Smooth muscle cell (in vitro differentiated cells): ENCODE measurements around the gene TMEM165. TPM values are rescaled to one million over a fixed set of nuclear protein-coding genes. Genes with fewer than 3 reads are reported as not detected.

Experiments used
- DNase-seq: peaks from one replicate; lab custom pipeline; 2025; ENCODE audit not compliant: unreplicated experiment; lab: John Stamatoyannopoulos, UW
- H2AFZ ChIP-seq: fragments of 200-600 bp; sonication (generic); 2 replicates; pipeline ENCODE4 v1.6.0; 2016; ENCODE audit warnings: antibody characterized with exemption, low read depth, mild to moderate bottlenecking
- H3F3A ChIP-seq: fragments of 200-600 bp; sonication (generic); 2 replicates; pipeline ENCODE4 v1.6.0; 2017; ENCODE audit warnings: antibody characterized with exemption, low read depth
- H3K27ac ChIP-seq: fragments of 200-600 bp; sonication (generic); 2 replicates; pipeline ENCODE4 v1.5.1; 2016; ENCODE audit warnings: low read depth, mild to moderate bottlenecking
- H3K27me3 ChIP-seq: fragments of 200-600 bp; sonication (generic); 2 replicates; pipeline ENCODE4 v1.6.1; 2016; ENCODE audit warnings: low read depth, mild to moderate bottlenecking
- H3K36me3 ChIP-seq: fragments of 200-600 bp; sonication (generic); 2 replicates; pipeline ENCODE4 v1.5.1; 2016; ENCODE audit warnings: low read depth
- H3K4me1 ChIP-seq: fragments of 200-600 bp; sonication (generic); 2 replicates; pipeline ENCODE4 v1.5.1; 2016; ENCODE audit warnings: low read depth
- H3K4me2 ChIP-seq: fragments of 200-600 bp; sonication (generic); 2 replicates; pipeline ENCODE4 v1.6.0; 2016; ENCODE audit warnings: mild to moderate bottlenecking
- H3K4me3 ChIP-seq: fragments of 200-600 bp; sonication (generic); 2 replicates; pipeline ENCODE4 v1.5.1; 2016; ENCODE audit warnings: mild to moderate bottlenecking
- H3K79me2 ChIP-seq: fragments of 200-600 bp; sonication (generic); 2 replicates; pipeline ENCODE4 v1.6.0; 2016; ENCODE audit warnings: low read depth, mild to moderate bottlenecking
- H3K9ac ChIP-seq: fragments of 200-600 bp; sonication (generic); 2 replicates; pipeline ENCODE4 v1.6.0; 2016; ENCODE audit warnings: low read depth
- H3K9me3 ChIP-seq: fragments of 200-600 bp; sonication (generic); replicated peaks from 2 replicates; pipeline ENCODE4 v1.5.1; 2016; ENCODE audit warnings: low read depth
- H4K20me1 ChIP-seq: fragments of 200-600 bp; sonication (generic); 2 replicates; pipeline ENCODE4 v1.6.0; 2016; ENCODE audit warnings: low read depth
- WGBS: methylation state at CpG from one replicate; pipeline ENCODE4 v1.1.7; 2016; ENCODE audit warnings: low lambda C conversion rate; 5-methylcytosine and 5-hydroxymethylcytosine counted together
- polyA plus RNA-seq: library from polyadenylated mRNA; unstranded; fragments of >200 nt; fragmentation: Nextera tagmentation; extraction: Ambion mirVana; gene quantifications from 2 replicates; pipeline ENCODE4 v1.2.1, GENCODE V29; 2016
- total RNA-seq: library from RNA; depleted of rRNA; stranded (reverse); fragments of >200 nt; gene quantifications from 2 replicates; pipeline ENCODE4 v1.2.3, GENCODE V29; 2014
- TF ChIP-seq, protein P1 (sequence below): fragments of 200-600 bp; sonication (generic); IDR thresholded peaks from 2 replicates; pipeline ENCODE4 v1.5.1; 2017; ENCODE audit warnings: borderline replicate concordance, mild to moderate bottlenecking, antibody characterized with exemption; ENCODE audit not compliant: insufficient read depth, poor library complexity, severe bottlenecking

TMEM165 gene
- total and polyA plus RNA-seq, 2 experiments from 2014 or later = 167 to 235 TPM

GRCh38 chr4:55373461-55373860 lies 22.3 kb upstream of the TMEM165 start:
- Histone ChIP-seq H3K79me2 (no peaks in the 10 kb centered on the region), H3K4me2 (no peak overlapping the region)
- TF ChIP-seq, protein P1, sequence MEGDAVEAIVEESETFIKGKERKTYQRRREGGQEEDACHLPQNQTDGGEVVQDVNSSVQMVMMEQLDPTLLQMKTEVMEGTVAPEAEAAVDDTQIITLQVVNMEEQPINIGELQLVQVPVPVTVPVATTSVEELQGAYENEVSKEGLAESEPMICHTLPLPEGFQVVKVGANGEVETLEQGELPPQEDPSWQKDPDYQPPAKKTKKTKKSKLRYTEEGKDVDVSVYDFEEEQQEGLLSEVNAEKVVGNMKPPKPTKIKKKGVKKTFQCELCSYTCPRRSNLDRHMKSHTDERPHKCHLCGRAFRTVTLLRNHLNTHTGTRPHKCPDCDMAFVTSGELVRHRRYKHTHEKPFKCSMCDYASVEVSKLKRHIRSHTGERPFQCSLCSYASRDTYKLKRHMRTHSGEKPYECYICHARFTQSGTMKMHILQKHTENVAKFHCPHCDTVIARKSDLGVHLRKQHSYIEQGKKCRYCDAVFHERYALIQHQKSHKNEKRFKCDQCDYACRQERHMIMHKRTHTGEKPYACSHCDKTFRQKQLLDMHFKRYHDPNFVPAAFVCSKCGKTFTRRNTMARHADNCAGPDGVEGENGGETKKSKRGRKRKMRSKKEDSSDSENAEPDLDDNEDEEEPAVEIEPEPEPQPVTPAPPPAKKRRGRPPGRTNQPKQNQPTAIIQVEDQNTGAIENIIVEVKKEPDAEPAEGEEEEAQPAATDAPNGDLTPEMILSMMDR = no peak

DNA sequence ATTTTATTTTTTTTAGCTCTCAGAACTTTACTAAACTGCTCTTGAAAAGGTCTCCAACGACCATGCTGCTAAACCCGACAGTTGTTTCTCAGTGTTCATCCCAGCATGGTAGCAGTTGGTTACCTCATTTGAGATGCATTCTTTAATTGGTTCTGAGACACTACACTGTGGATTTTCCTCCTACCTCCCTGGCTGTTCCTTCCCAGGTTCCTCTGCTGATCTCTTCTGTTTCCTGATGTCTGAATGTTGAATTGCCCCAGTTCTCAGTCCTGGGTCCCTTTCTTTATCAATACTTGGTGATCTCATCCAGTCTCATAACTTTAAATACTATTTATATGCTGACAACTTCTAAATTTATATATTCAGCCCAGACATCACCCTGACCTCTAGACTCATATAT lies 19.1 kb upstream of the TMEM165 start:
- Histone ChIP-seq H3K4me1 (no peaks in the 10 kb centered on the region), H2AFZ (no peak overlapping the region), H3K36me3 (no peaks in the 10 kb centered on the region), H3K27me3 (no peaks in the 10 kb centered on the region), H4K20me1 (no peaks in the 10 kb centered on the region), H3K79me2 (no peaks in the 10 kb centered on the region), H3K27ac (no peak overlapping the region), H3K9ac (no peak overlapping the region), H3F3A (no peaks in the 10 kb centered on the region), H3K4me3 (no peak overlapping the region), H3K4me2 (no peak overlapping the region), H3K9me3 (no peaks in the 10 kb centered on the region)
- TF ChIP-seq, protein P1 = no peak
- DNase-seq = no peak
- 81% methylated on average over 2 of the region's 2 CpGs for WGBS

More at GRCh38 chr4:55373461-55373860, 22.3 kb upstream of the TMEM165 start:
- no peak for DNase-seq
- no peaks in the 10 kb centered on the region for H4K20me1 ChIP-seq
- no peak overlapping the region for H3K27ac ChIP-seq
- no peaks in the 10 kb centered on the region for H3K9me3 ChIP-seq
- 87% methylated on average over 1 of the region's 1 CpG for WGBS
- no peak overlapping the region for H2AFZ ChIP-seq
- no peaks in the 10 kb centered on the region for H3K27me3 ChIP-seq
- no peaks in the 10 kb centered on the region for H3K4me1 ChIP-seq
- H3K9ac ChIP-seq = no peak overlapping the region
- H3K4me3 ChIP-seq = no peak overlapping the region
- H3F3A ChIP-seq = no peaks in the 10 kb centered on the region
- H3K36me3 ChIP-seq = no peaks in the 10 kb centered on the region

DNA sequence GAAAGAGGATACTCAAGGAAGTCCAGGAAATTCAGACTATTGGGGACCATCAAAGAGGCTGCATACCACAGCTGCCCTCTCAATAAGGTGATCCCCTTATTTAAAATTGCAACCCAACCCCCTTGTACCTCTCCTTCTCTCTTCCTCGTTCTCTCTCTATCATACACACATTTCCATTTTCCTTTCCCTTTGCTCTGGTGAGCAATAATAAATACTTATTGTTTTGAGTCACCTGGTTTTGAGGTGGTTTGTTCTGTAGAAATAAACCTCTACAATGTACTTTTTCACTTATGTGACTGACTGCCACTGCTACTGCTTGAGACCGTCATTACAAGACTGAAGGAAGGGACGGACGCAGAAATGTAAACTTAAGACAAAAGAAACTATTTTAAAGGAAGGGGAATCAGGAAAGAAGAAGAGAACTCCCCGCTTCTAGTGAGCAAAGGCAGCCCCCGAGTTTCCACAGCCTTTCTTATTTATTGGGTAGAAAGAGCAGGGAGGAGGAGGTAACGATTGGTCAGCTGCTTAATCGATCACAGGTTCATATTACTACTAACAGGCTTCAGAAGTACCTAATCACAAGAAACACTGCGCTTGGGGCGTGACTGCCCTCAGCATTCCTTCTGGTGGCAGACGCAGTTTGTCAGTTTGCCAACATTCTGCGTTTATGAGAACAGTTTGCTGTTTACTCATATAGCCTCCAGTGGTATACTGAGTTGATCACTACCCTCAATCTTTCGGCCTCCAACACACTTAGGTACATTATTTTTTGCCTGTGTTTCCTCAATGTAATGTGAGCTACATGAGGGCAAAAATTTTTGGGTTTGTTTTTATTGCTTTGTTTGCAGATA lies 16.9 kb upstream of the TMEM165 start:
- H3K27ac ChIP-seq = no peak overlapping the region

More for the DNA sequence above, 16.9 kb upstream of the TMEM165 start:
- H3K4me2 ChIP-seq = no peak overlapping the region
- no peak for DNase-seq
- H3K4me3 ChIP-seq = no peak overlapping the region
- TF ChIP-seq, protein P1 = no peak
- no peaks in the 10 kb centered on the region for H3K79me2 ChIP-seq
- H2AFZ ChIP-seq = no peak overlapping the region
- 84% methylated on average over 13 of the region's 13 CpGs for WGBS
- no peaks in the 10 kb centered on the region for H3F3A ChIP-seq
- no peaks in the 10 kb centered on the region for H4K20me1 ChIP-seq
- H3K27me3 ChIP-seq = no peaks in the 10 kb centered on the region
- no peak overlapping the region for H3K9ac ChIP-seq
- H3K9me3 ChIP-seq = no peaks in the 10 kb centered on the region
- no peaks in the 10 kb centered on the region for H3K4me1 ChIP-seq
- H3K36me3 ChIP-seq = no peaks in the 10 kb centered on the region
